K562 (cell line): ENCODE measurements around the gene RREB1. TPM values are rescaled to one million over a fixed set of nuclear protein-coding genes. Genes with fewer than 3 reads are reported as not detected.

Experiments used
- ATAC-seq: fragments of 200-7000 bp; cut with Tn5 transposase; 3 replicates; pipeline ENCODE4 v1.9.1; 2020; ENCODE audit warnings: moderate library complexity
- BruUV-seq: library from RNA; stranded (reverse); fragments of 400-500 nt; replicated peaks from 2 replicates; lab custom pipeline; 2021; lab: Mats Ljungman, UMichigan
- CTCF ChIA-PET: fragments of 300-600 bp; formaldehyde crosslinking; extraction: SDS; loops from one replicate; lab custom pipeline; 2021; ENCODE audit warnings: low intra/inter-chr PET ratio; lab: Yijun Ruan, JAX
- POLR2A ChIA-PET: fragments of 300-600, 350-650 bp; sonication (Branson Sonifier 250); formaldehyde crosslinking; extraction: SDS; loops from one replicate; lab custom pipeline; 2021; ENCODE audit warnings: antibody characterized with exemption, inconsistent platforms; lab: Yijun Ruan, JAX
- DNase-seq, 4 experiments: peaks; one replicate each; pipeline versions ENCODE4 v3.0.0 to v3.0.0-alpha.2; 2011 to 2018; ENCODE audit warnings: low spot score in 3 of 4, mixed read lengths in 3 of 4; ENCODE audit errors: extremely low read depth in 1 of 4
- FAIRE-seq: peaks from 2 replicates; lab custom pipeline; 2011; peaks lifted over from hg19 to GRCh38; lab: Jason Lieb, UNC
- H2AFZ ChIP-seq: 2 replicates; pipeline ENCODE4 v1.6.0; 2011; ENCODE audit warnings: low read depth, low read length, control low read depth, inconsistent platforms
- H3K27ac ChIP-seq: fragments of 200-600 bp; 3 replicates; pipeline ENCODE4 v1.8.0; 2011; ENCODE audit warnings: low read depth, mild to moderate bottlenecking, control low read depth, inconsistent platforms, low read length, moderate library complexity, mixed read lengths; ENCODE audit errors: extremely low read depth
- H3K27me3 ChIP-seq, 2 experiments: fragments of 300-600 bp in 1 of 2; 2 replicates in 1 of 2; 3 replicates in 1 of 2; pipeline versions ENCODE4 v1.6.0 to v1.8.0; 2011; ENCODE audit warnings: inconsistent platforms in 2 of 2, low read length in 2 of 2, mild to moderate bottlenecking in 1 of 2, mixed read lengths in 1 of 2, moderate library complexity in 1 of 2; ENCODE audit not compliant: control insufficient read depth in 2 of 2, insufficient read depth in 2 of 2
- H3K36me3 ChIP-seq: fragments of 300-600 bp; 3 replicates; pipeline ENCODE4 v1.8.0; 2011; ENCODE audit warnings: mild to moderate bottlenecking, low read length, inconsistent platforms; ENCODE audit not compliant: control insufficient read depth, insufficient read depth
- H3K4me1 ChIP-seq, 2 experiments: fragments of 200-600 bp in 1 of 2; replicated peaks in 1 of 2; 2 replicates in 1 of 2; 3 replicates in 1 of 2; pipeline versions ENCODE4 v1.5.1 to v1.8.0; 2011; ENCODE audit warnings: inconsistent platforms in 2 of 2, low read length in 2 of 2, mild to moderate bottlenecking in 1 of 2, mixed read lengths in 1 of 2, moderate library complexity in 1 of 2; ENCODE audit not compliant: control insufficient read depth in 2 of 2, insufficient read depth in 2 of 2
- H3K4me2 ChIP-seq: 2 replicates; pipeline ENCODE4 v1.6.1; 2011; ENCODE audit warnings: low read length, control low read depth, inconsistent platforms, mixed read lengths; ENCODE audit not compliant: insufficient read depth
- H3K4me3 ChIP-seq: fragments of 200-600 bp; sonication (generic), shearing (Covaris generic); 2 replicates; pipeline ENCODE4 v1.5.1; 2016; ENCODE audit warnings: control low read depth, inconsistent platforms
- H3K79me2 ChIP-seq: fragments of 200-600 bp; 3 replicates; pipeline ENCODE4 v1.8.0; 2011; ENCODE audit warnings: low read length, inconsistent platforms; ENCODE audit not compliant: control insufficient read depth, insufficient read depth
- H3K9ac ChIP-seq, 2 experiments: 2 replicates each; pipeline versions ENCODE4 v1.6.0 to v1.6.1; 2011; ENCODE audit warnings: low read depth in 2 of 2, low read length in 2 of 2, control low read depth in 1 of 2, inconsistent platforms in 1 of 2, mild to moderate bottlenecking in 1 of 2, mixed read lengths in 1 of 2; ENCODE audit not compliant: insufficient read depth in 1 of 2
- H3K9me1 ChIP-seq: one replicate; pipeline ENCODE4 v1.6.0; 2011; ENCODE audit warnings: inconsistent platforms, mild to moderate bottlenecking, low read length, moderate library complexity; ENCODE audit not compliant: control insufficient read depth, insufficient read depth
- H3K9me3 ChIP-seq: replicated peaks from 2 replicates; pipeline ENCODE4 v1.5.1; 2011; ENCODE audit warnings: low read depth, low read length, inconsistent platforms; ENCODE audit not compliant: control insufficient read depth, insufficient read depth
- H4K20me1 ChIP-seq: replicated peaks from 2 replicates; pipeline ENCODE4 v1.6.1; 2011; ENCODE audit warnings: low read length, inconsistent platforms, mixed read lengths; ENCODE audit not compliant: control insufficient read depth, insufficient read depth
- BCOR ChIP-seq: fragments of 450-650 bp; IDR thresholded peaks from 2 replicates; pipeline ENCODE4 v1.6.1; 2016
- CBX2 ChIP-seq: fragments of 200-600 bp; sonication (generic); IDR thresholded peaks from one replicate; pipeline ENCODE4 v1.6.1; 2012; ENCODE audit warnings: mild to moderate bottlenecking, low read length, inconsistent platforms; ENCODE audit not compliant: insufficient read depth, poor library complexity, severe bottlenecking
- CREB5 ChIP-seq: fragments of 250-450 bp; sonication (Bioruptor Pico); IDR thresholded peaks from 2 replicates; pipeline ENCODE4 v1.5.0; 2020; ENCODE audit warnings: mild to moderate bottlenecking
- DPF2 ChIP-seq: fragments of 450-650 bp; IDR thresholded peaks from 2 replicates; pipeline ENCODE4 v1.6.1; 2016
- HDAC1 ChIP-seq, 2 experiments: fragments of 450-650 bp; IDR thresholded peaks; 2 replicates each; pipeline ENCODE4 v1.6.1; 2016 to 2017; ENCODE audit warnings: inconsistent platforms in 1 of 2, mild to moderate bottlenecking in 1 of 2, moderate library complexity in 1 of 2
- HDAC8 ChIP-seq: fragments of 450-650 bp; IDR thresholded peaks from 2 replicates; pipeline ENCODE4 v1.6.1; 2016; ENCODE audit warnings: mild to moderate bottlenecking, missing genetic modification characterization, moderate library complexity, missing compliant biosample characterization
- NR2F6 ChIP-seq: fragments of 450-650 bp; formaldehyde crosslinking; IDR thresholded peaks from 2 replicates; pipeline ENCODE4 v1.4.0; 2020; ENCODE audit warnings: mild to moderate bottlenecking
- PRPF4 ChIP-seq: fragments of 200-400 bp; formaldehyde crosslinking; IDR thresholded peaks from one replicate; pipeline ENCODE4 v1.6.1; 2017; ENCODE audit warnings: low read length, low read depth, mild to moderate bottlenecking; ENCODE audit not compliant: insufficient read depth, poor library complexity, severe bottlenecking
- PTRF ChIP-seq: fragments of 450-650 bp; IDR thresholded peaks from 2 replicates; pipeline ENCODE4 v1.6.1; 2016; ENCODE audit warnings: mild to moderate bottlenecking, missing genetic modification characterization, missing compliant biosample characterization
- RNF2 ChIP-seq: sonication (generic); IDR thresholded peaks from 2 replicates; pipeline ENCODE4 v1.6.1; 2016
- SETDB1 ChIP-seq: IDR thresholded peaks from one replicate; pipeline ENCODE4 v1.6.1; 2012; ENCODE audit warnings: low read length, control low read depth, inconsistent platforms
- SIRT6 ChIP-seq: IDR thresholded peaks from one replicate; pipeline ENCODE4 v1.6.1; 2012; ENCODE audit warnings: low read depth, mild to moderate bottlenecking, control low read depth, inconsistent platforms, low read length, moderate library complexity
- SMAD3 ChIP-seq: fragments of 450-650 bp; formaldehyde crosslinking; conservative IDR thresholded peaks from 2 replicates; pipeline ENCODE4 v1.4.0; 2020; ENCODE audit warnings: mild to moderate bottlenecking
- SOX6 ChIP-seq: fragments of 450-650 bp; IDR thresholded peaks from 2 replicates; pipeline ENCODE4 v1.6.1; 2014; ENCODE audit warnings: mild to moderate bottlenecking
- TCF3 ChIP-seq: sonication (generic); formaldehyde crosslinking; IDR thresholded peaks from 2 replicates; pipeline ENCODE4 v1.4.0; 2020; ENCODE audit warnings: mild to moderate bottlenecking, missing genetic modification reagents
- ZBTB7A ChIP-seq: IDR thresholded peaks from 2 replicates; pipeline ENCODE4 v1.6.1; 2011; ENCODE audit warnings: low read depth, mild to moderate bottlenecking, low read length, moderate library complexity, borderline replicate concordance; ENCODE audit not compliant: control insufficient read depth
- ZNF408 ChIP-seq: fragments of 250-450 bp; sonication (Bioruptor Pico); IDR thresholded peaks from 2 replicates; pipeline ENCODE4 v1.4.0; 2020; ENCODE audit warnings: low read depth, mild to moderate bottlenecking, moderate library complexity
- ZNF644 ChIP-seq: fragments of 200-800 bp; sonication (Bioruptor generic); IDR thresholded peaks from 2 replicates; pipeline ENCODE4 v1.6.1; 2016; ENCODE audit warnings: low read depth, missing genetic modification characterization, missing compliant biosample characterization
- ZNF778 ChIP-seq: fragments of 450-650 bp; formaldehyde crosslinking; IDR thresholded peaks from 2 replicates; pipeline ENCODE4 v1.4.0; 2020; ENCODE audit warnings: mild to moderate bottlenecking, moderate library complexity
- WGBS: fragments of 100-300 bp; shearing (Covaris generic); methylation state at CpG from one replicate; pipeline ENCODE4 v1.1.6; 2016; ENCODE audit warnings: low coverage, mixed read lengths; ENCODE audit not compliant: insufficient coverage; ENCODE audit errors: missing lambda C conversion rate; 5-methylcytosine and 5-hydroxymethylcytosine counted together
- in situ Hi-C: fragments of 300-500 bp; cut with MboI; formaldehyde crosslinking; loops from 4 replicates; pipeline ENCODE4 v1.15.0; 2018; ENCODE audit warnings: inconsistent platforms, mixed read lengths
- intact Hi-C: fragments of 100-400 bp; cut with micrococcal nuclease; formaldehyde crosslinking; loops from 2 replicates; pipeline ENCODE4 v1.14.2; 2022
- polyA plus RNA-seq, 8 experiments: library from polyadenylated mRNA; depleted of rRNA in 4 of 8; stranded (reverse) in 5 of 8; unstranded in 3 of 8; fragments of >200 nt; fragmentation: Nextera tagmentation in 2 of 8; fragmentation: Illumina TruSeq in 1 of 8; extraction: Ambion mirVana in 2 of 8; extraction: Trizol in 1 of 8; gene quantifications; 2 replicates each; pipeline versions ENCODE4 v1.2.1 to v1.2.3, GENCODE V29; 2011 to 2014; ENCODE audit warnings: inconsistent platforms in 1 of 8, missing spikeins in 1 of 8
- total RNA-seq, 7 experiments: library from RNA; depleted of rRNA in 6 of 7; stranded (reverse); fragments of >200 nt in 6 of 7; fragmentation: Illumina TruSeq in 2 of 7; extraction: Trizol in 2 of 7; gene quantifications; 2 replicates each; pipeline versions ENCODE4 v1.2.1 to v1.2.3, GENCODE V29; 2011 to 2021; ENCODE audit warnings: low replicate concordance in 1 of 7

RREB1 gene
- total and polyA plus RNA-seq, 9 of the 15 experiments (the other 6 are each of a cell fraction or from before 2014, with no cell fraction given), result 3.3 to 64.2 (median 19.3) TPM

- no peak for TF ChIP-seq HDAC8
- TF ChIP-seq SMAD3 (CRISPR knock-in tag), result no peak
- no peak for TF ChIP-seq ZNF778 (CRISPR knock-in tag)
- no peak for TF ChIP-seq PTRF (tag)
- TF ChIP-seq, all 486 proteins: peak for 0
Measured at GRCh38 chr6:7239590-7239948, 131.8 kb downstream of the RREB1 start (continued).

- ATAC-seq, result no peak
Measured at GRCh38 chr6:7240351-7240750, 132.6 kb downstream of the RREB1 start.

More at GRCh38 chr6:7240351-7240750, 132.6 kb downstream of the RREB1 start:
- DNase-seq, result no peak
- Histone ChIP-seq H3K9ac (peak overlapping the region in 1 of 2 experiments; percentile 8; a peak in 1 of 4 replicates), H3K79me2 (peaks cover 79% of the 10 kb centered on the region), H2AFZ (no peak overlapping the region), H3K4me1 (peaks cover 26% of the 10 kb centered on the region in 2 experiments), H3K36me3 (peaks cover 88% of the 10 kb centered on the region), H3K9me3 (no peaks in the 10 kb centered on the region), H3K27ac (no peak overlapping the region), H3K9me1 (peaks cover 2% of the 10 kb centered on the region), H3K4me2 (no peak overlapping the region), H3K4me3 (no peak overlapping the region), H4K20me1 (no peaks in the 10 kb centered on the region), H3K27me3 (no peaks in the 10 kb centered on the region)
- POLR2A ChIA-PET, result no interaction called here
- TSS peak; percentile 19 for BruUV-seq
- TF ChIP-seq SETDB1 (no peak), CREB5 (CRISPR knock-in tag) (no peak), SIRT6 (no peak), ZNF408 (CRISPR knock-in tag) (no peak), RNF2 (no peak), BCOR (no peak), SOX6 (no peak), ZNF644 (no peak), CBX2 (no peak), PRPF4 (no peak), NR2F6 (CRISPR knock-in tag) (no peak), DPF2 (no peak), TCF3 (CRISPR knock-in tag) (no peak), ZBTB7A (no peak), HDAC1 (IDR thresholded peaks at IDR 0.05) (no peak)
- CTCF ChIA-PET, result interaction anchor here (0.6 kb wide), 1 partner anchor 392 kb away, joined by 3 read pairs; no protein-coding TSS in a partner anchor
- FAIRE-seq, result no peak
- WGBS, result 93% methylated on average over 9 of the region's 9 CpGs
- intact Hi-C loops, result loop anchor here (5.0 to 10.0 kb wide), 2 partner anchors 316 to 453 kb away; no protein-coding TSS in a partner anchor
- in situ Hi-C loops, result loop anchor here (25.0 kb wide), 1 partner anchor 553 kb away; no protein-coding TSS in a partner anchor
